ENCODE data around the gene TPM1. TPM values are rescaled to one million over a fixed set of nuclear protein-coding genes. Genes with fewer than 3 reads are reported as not detected.

TPM1 gene
- total RNA-seq, 2 donors from 2014 or later, result 8,049 to 9,104 TPM

- intact Hi-C loops (cut with DNase I), result loop anchor here (2.0 to 10.0 kb wide), 4 partner anchors 43 to 267 kb away; no protein-coding TSS in a partner anchor
- DNase-seq (peak; percentile 59), ATAC-seq (peak; percentile 6 to 12)
Observed at GRCh38 chr15:63048776-63049665, 6.5 kb downstream of the TPM1 start.

GRCh38 chr15:63049783-63050371 lies 7.3 kb downstream of the TPM1 start:
- DNase-seq (no peak), ATAC-seq (no peak)
- intact Hi-C loops (cut with DNase I), result loop anchor here (2.0 to 10.0 kb wide), 4 partner anchors 42 to 268 kb away; no protein-coding TSS in a partner anchor

GRCh38 chr15:63050731-63051155 lies 8.2 kb downstream of the TPM1 start:
- ATAC-seq, result no peak
- intact Hi-C loops (cut with DNase I), result no loop called here
- no peak for DNase-seq

GRCh38 chr15:63051156-63052066 lies 8.9 kb downstream of the TPM1 start:
- ATAC-seq (no peak), DNase-seq (no peak)
- intact Hi-C loops (cut with DNase I), result no loop called here

- intact Hi-C loops (cut with DNase I), result no loop called here
- no peak for ATAC-seq
- no peak for DNase-seq
Observed at GRCh38 chr15:63052077-63052841, 9.7 kb downstream of the TPM1 start.

- DNase-seq, result peak; percentile 51
- ATAC-seq, result peak; percentile 12 to 14
- intact Hi-C loops (cut with DNase I), result no loop called here
Observed at GRCh38 chr15:63052961-63053698, 10.6 kb downstream of the TPM1 start.

- ATAC-seq (no peak), DNase-seq (no peak)
- intact Hi-C loops (cut with DNase I), result no loop called here
Observed at GRCh38 chr15:63054281-63054683, 11.7 kb downstream of the TPM1 start.

GRCh38 chr15:63054985-63055384 lies 12.4 kb downstream of the TPM1 start:
- DNase-seq (no peak), ATAC-seq (no peak)
- intact Hi-C loops (cut with DNase I), result no loop called here

- intact Hi-C loops (cut with DNase I), result no loop called here
- peak in 1 of 2 donors; percentile 9 for ATAC-seq
- DNase-seq, result peak; percentile 45
Observed at GRCh38 chr15:63056829-63057228, 14.3 kb downstream of the TPM1 start.

- DNase-seq, result no peak
- ATAC-seq, result no peak
- intact Hi-C loops (cut with DNase I), result no loop called here
Observed at GRCh38 chr15:63057468-63058345, 15.2 kb downstream of the TPM1 start.

GRCh38 chr15:63059075-63059474 lies 16.5 kb downstream of the TPM1 start:
- intact Hi-C loops (cut with DNase I), result no loop called here
- ATAC-seq (no peak), DNase-seq (no peak)

- ATAC-seq (no peak), DNase-seq (no peak)
- intact Hi-C loops (cut with DNase I), result no loop called here
Observed at GRCh38 chr15:63059573-63060216, 17.1 kb downstream of the TPM1 start.

GRCh38 chr15:63060699-63061098 lies 18.2 kb downstream of the TPM1 start:
- ATAC-seq (peak in 1 of 2 donors; percentile 1), DNase-seq (no peak)
- intact Hi-C loops (cut with DNase I), result no loop called here

GRCh38 chr15:63061975-63062374 lies 19.4 kb downstream of the TPM1 start:
- DNase-seq (no peak), ATAC-seq (no peak)
- intact Hi-C loops (cut with DNase I), result no loop called here

- intact Hi-C loops (cut with DNase I), result no loop called here
- no peak for DNase-seq
- ATAC-seq, result no peak
Observed at GRCh38 chr15:63063164-63063756, 20.7 kb downstream of the TPM1 start.

GRCh38 chr15:63063877-63064409 lies 21.4 kb downstream of the TPM1 start:
- intact Hi-C loops (cut with DNase I), result no loop called here
- no peak for ATAC-seq
- no peak for DNase-seq
